GM23338 (cell line): ENCODE data around the gene RNF215. TPM values are rescaled to one million over a fixed set of nuclear protein-coding genes. Genes with fewer than 3 reads are reported as not detected.

Experiments
- ATAC-seq: fragments of 200-7000 bp; cut with Tn5 transposase; 3 replicates; pipeline ENCODE4 v1.9.1; 2020
- DNase-seq: peaks from one replicate; pipeline ENCODE4 v3.0.0-alpha.2; 2015; ENCODE audit warnings: low spot score
- H2AFZ ChIP-seq: fragments of 200-600 bp; sonication (generic); 2 replicates; pipeline ENCODE4 v1.8.0; 2016; ENCODE audit warnings: antibody characterized with exemption, mild to moderate bottlenecking, moderate library complexity
- H3F3A ChIP-seq: fragments of 200-600 bp; sonication (generic); replicated peaks from 2 replicates; pipeline ENCODE4 v1.8.0; 2017; ENCODE audit warnings: antibody characterized with exemption, mixed run types, low read depth
- H3K27ac ChIP-seq: fragments of 200-600 bp; sonication (generic); 2 replicates; pipeline ENCODE4 v1.6.1; 2016; ENCODE audit warnings: low read depth
- H3K27me3 ChIP-seq: fragments of 200-600 bp; sonication (generic); 2 replicates; pipeline ENCODE4 v1.8.0; 2016; ENCODE audit warnings: mild to moderate bottlenecking, mixed run types, moderate library complexity; ENCODE audit not compliant: insufficient read depth
- H3K36me3 ChIP-seq: fragments of 200-600 bp; sonication (generic); 2 replicates; pipeline ENCODE4 v1.8.0; 2016; ENCODE audit warnings: mild to moderate bottlenecking; ENCODE audit not compliant: insufficient read depth
- H3K4me1 ChIP-seq: fragments of 200-600 bp; sonication (generic); 2 replicates; pipeline ENCODE4 v1.8.0; 2016; ENCODE audit warnings: mild to moderate bottlenecking, moderate library complexity; ENCODE audit not compliant: insufficient read depth
- H3K4me2 ChIP-seq: fragments of 200-600 bp; sonication (generic); 2 replicates; pipeline ENCODE4 v1.7.1; 2017; ENCODE audit warnings: mixed run types
- H3K4me3 ChIP-seq: fragments of 200-600 bp; sonication (generic); 2 replicates; pipeline ENCODE4 v1.6.1; 2016; ENCODE audit warnings: mixed run types
- H3K79me2 ChIP-seq: fragments of 200-600 bp; sonication (generic); replicated peaks from 2 replicates; pipeline ENCODE4 v1.8.0; 2017; ENCODE audit warnings: mild to moderate bottlenecking; ENCODE audit not compliant: insufficient read depth
- H3K9me2 ChIP-seq: fragments of 200-600 bp; sonication (generic); 2 replicates; pipeline ENCODE4 v1.8.0; 2017; ENCODE audit not compliant: insufficient read depth
- H4K20me1 ChIP-seq: fragments of 200-600 bp; sonication (generic); replicated peaks from 2 replicates; pipeline ENCODE4 v1.8.0; 2017; ENCODE audit warnings: mild to moderate bottlenecking; ENCODE audit not compliant: insufficient read depth
- H3K27ac Mint-ChIP-seq: 2 replicates; pipeline ENCODE4 v1.8.0; 2020; ENCODE audit warnings: inconsistent platforms, mild to moderate bottlenecking, moderate library complexity, mixed read lengths
- H3K27me3 Mint-ChIP-seq: 3 replicates; pipeline ENCODE4 v1.8.0; 2022; ENCODE audit warnings: low read depth, mild to moderate bottlenecking, moderate library complexity, mixed read lengths, inconsistent platforms; ENCODE audit not compliant: insufficient read depth, poor library complexity
- H3K36me3 Mint-ChIP-seq: 3 replicates; pipeline ENCODE4 v1.8.0; 2021; ENCODE audit warnings: low read depth, mild to moderate bottlenecking, inconsistent platforms, moderate library complexity, mixed read lengths
- H3K4me1 Mint-ChIP-seq: 3 replicates; pipeline ENCODE4 v1.8.0; 2020; ENCODE audit warnings: mild to moderate bottlenecking, inconsistent platforms, mixed read lengths
- H3K4me3 Mint-ChIP-seq: 3 replicates; pipeline ENCODE4 v1.8.0; 2021; ENCODE audit warnings: moderate library complexity, mild to moderate bottlenecking, inconsistent platforms, mixed read lengths
- H3K9me3 Mint-ChIP-seq: 3 replicates; pipeline ENCODE4 v1.8.0; 2020; ENCODE audit warnings: moderate library complexity, mild to moderate bottlenecking, inconsistent platforms, mixed read lengths
- CREB1 ChIP-seq: fragments of 250-450 bp; sonication (Bioruptor Pico); IDR thresholded peaks from 2 replicates; pipeline ENCODE4 v1.5.0; 2020; ENCODE audit warnings: low read depth, mild to moderate bottlenecking, moderate library complexity
- EZH2 ChIP-seq: fragments of 200-600 bp; sonication (generic); IDR thresholded peaks from one replicate; pipeline ENCODE4 v1.8.0; 2017; ENCODE audit warnings: antibody characterized with exemption, mild to moderate bottlenecking, low read depth; ENCODE audit not compliant: unreplicated experiment
- EZH2phosphoT487 ChIP-seq: fragments of 200-600 bp; sonication (generic); IDR thresholded peaks from one replicate; pipeline ENCODE4 v1.8.1; 2018; ENCODE audit warnings: antibody characterized with exemption; ENCODE audit not compliant: unreplicated experiment
- JUNB ChIP-seq: IDR thresholded peaks from one replicate; pipeline ENCODE4 v1.6.1; 2016; ENCODE audit warnings: antibody characterized with exemption; ENCODE audit not compliant: unreplicated experiment
- NANOG ChIP-seq: IDR thresholded peaks from 2 replicates; pipeline ENCODE4 v1.6.1; 2016; ENCODE audit warnings: antibody characterized with exemption, borderline replicate concordance
- POLR2AphosphoS5 ChIP-seq: IDR thresholded peaks from 2 replicates; pipeline ENCODE4 v1.6.1; 2016; ENCODE audit warnings: antibody characterized with exemption, low read depth
- STAT1 ChIP-seq: IDR thresholded peaks from one replicate; pipeline ENCODE4 v1.6.1; 2016; ENCODE audit warnings: antibody characterized with exemption; ENCODE audit not compliant: unreplicated experiment
- ZNF114 ChIP-seq: fragments of 250-450 bp; sonication (Bioruptor Pico); IDR thresholded peaks from 2 replicates; pipeline ENCODE4 v1.5.0; 2020; ENCODE audit warnings: mild to moderate bottlenecking, moderate library complexity
- ZNF331 ChIP-seq: fragments of 250-450 bp; sonication (Bioruptor Pico); IDR thresholded peaks from 2 replicates; pipeline ENCODE4 v1.5.0; 2020; ENCODE audit warnings: low read depth, mild to moderate bottlenecking, moderate library complexity
- polyA plus RNA-seq: library from polyadenylated mRNA; unstranded; fragments of >200 nt; fragmentation: Nextera tagmentation; extraction: Ambion mirVana; gene quantifications from 2 replicates; pipeline ENCODE4 v1.2.1, GENCODE V29; 2016
- total RNA-seq: library from RNA; depleted of rRNA; stranded (reverse); fragments of >200 nt; shearing (Covaris generic); gene quantifications from 2 replicates; pipeline ENCODE4 v1.2.3, GENCODE V29; 2014
- TF ChIP-seq, protein P1 (sequence below): fragments of 250-450 bp; sonication (Bioruptor Pico); IDR thresholded peaks from 2 replicates; pipeline ENCODE4 v1.5.0; 2020; ENCODE audit warnings: mild to moderate bottlenecking, moderate library complexity
- TF ChIP-seq, protein P2 (sequence below): IDR thresholded peaks from 2 replicates; pipeline ENCODE4 v1.6.1; 2016; ENCODE audit warnings: antibody characterized with exemption
- TF ChIP-seq, protein P3 (sequence below): IDR thresholded peaks from one replicate; pipeline ENCODE4 v1.6.1; 2018; ENCODE audit warnings: antibody characterized with exemption; ENCODE audit not compliant: unreplicated experiment
- TF ChIP-seq, protein P4 (sequence below), 2 experiments: fragments of 200-600 bp in 1 of 2; sonication (generic) in 1 of 2; conservative IDR thresholded peaks; 2 replicates each; pipeline versions ENCODE4 v1.5.1 to v1.6.1; 2016 to 2017; ENCODE audit warnings: antibody characterized with exemption in 2 of 2, low read depth in 2 of 2, mild to moderate bottlenecking in 2 of 2, moderate library complexity in 1 of 2

The RNF215 gene
- total and polyA plus RNA-seq, 2 experiments from 2014 or later: 3.3 to 13.9 TPM

DNA sequence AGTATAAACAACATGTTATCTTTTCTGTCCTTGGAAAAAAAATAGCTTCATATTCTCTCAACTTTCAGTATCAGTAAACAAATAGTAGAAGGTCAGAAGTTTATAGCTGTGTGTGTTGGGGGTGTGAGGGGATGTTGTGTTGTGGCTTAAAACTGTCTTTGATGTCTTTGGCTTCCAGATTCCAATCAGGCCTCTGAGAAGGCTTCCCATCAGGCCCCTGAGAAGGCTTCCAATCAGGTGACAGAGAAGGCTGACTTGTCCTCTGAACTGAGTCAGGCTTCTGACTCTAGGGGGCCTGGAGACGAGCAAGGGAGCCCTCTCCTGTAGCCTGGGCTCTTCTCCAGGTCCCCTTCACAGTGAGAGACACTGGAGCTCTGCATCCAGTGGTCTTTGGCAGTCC lies 47.6 kb upstream of the RNF215 start:
- no peak overlapping the region for H3K4me2 ChIP-seq
- H3F3A ChIP-seq: peaks cover 3% of the 10 kb centered on the region; the same call in 1 of the 2 replicates
- Mint-ChIP-seq H3K27me3 (peaks cover 2% of the 10 kb centered on the region), H3K9me3 (peaks cover 7% of the 10 kb centered on the region), H3K4me3 (no peak overlapping the region), H3K4me1 (peaks cover 19% of the 10 kb centered on the region), H3K27ac (no peak overlapping the region), H3K36me3 (peaks cover 5% of the 10 kb centered on the region; the same call in 2 of the 3 replicates)
- H3K9me2 ChIP-seq: 0 out of 2 replicates have a peak, but pooled peaks cover 4% of the 10 kb centered on the region
- H3K36me3 ChIP-seq: no peaks in the 10 kb centered on the region
- H3K27ac ChIP-seq: no peak overlapping the region
- no peaks in the 10 kb centered on the region for H3K27me3 ChIP-seq
- no peaks in the 10 kb centered on the region for H3K79me2 ChIP-seq
- no peaks in the 10 kb centered on the region for H3K4me1 ChIP-seq
- TF ChIP-seq, protein P1, sequence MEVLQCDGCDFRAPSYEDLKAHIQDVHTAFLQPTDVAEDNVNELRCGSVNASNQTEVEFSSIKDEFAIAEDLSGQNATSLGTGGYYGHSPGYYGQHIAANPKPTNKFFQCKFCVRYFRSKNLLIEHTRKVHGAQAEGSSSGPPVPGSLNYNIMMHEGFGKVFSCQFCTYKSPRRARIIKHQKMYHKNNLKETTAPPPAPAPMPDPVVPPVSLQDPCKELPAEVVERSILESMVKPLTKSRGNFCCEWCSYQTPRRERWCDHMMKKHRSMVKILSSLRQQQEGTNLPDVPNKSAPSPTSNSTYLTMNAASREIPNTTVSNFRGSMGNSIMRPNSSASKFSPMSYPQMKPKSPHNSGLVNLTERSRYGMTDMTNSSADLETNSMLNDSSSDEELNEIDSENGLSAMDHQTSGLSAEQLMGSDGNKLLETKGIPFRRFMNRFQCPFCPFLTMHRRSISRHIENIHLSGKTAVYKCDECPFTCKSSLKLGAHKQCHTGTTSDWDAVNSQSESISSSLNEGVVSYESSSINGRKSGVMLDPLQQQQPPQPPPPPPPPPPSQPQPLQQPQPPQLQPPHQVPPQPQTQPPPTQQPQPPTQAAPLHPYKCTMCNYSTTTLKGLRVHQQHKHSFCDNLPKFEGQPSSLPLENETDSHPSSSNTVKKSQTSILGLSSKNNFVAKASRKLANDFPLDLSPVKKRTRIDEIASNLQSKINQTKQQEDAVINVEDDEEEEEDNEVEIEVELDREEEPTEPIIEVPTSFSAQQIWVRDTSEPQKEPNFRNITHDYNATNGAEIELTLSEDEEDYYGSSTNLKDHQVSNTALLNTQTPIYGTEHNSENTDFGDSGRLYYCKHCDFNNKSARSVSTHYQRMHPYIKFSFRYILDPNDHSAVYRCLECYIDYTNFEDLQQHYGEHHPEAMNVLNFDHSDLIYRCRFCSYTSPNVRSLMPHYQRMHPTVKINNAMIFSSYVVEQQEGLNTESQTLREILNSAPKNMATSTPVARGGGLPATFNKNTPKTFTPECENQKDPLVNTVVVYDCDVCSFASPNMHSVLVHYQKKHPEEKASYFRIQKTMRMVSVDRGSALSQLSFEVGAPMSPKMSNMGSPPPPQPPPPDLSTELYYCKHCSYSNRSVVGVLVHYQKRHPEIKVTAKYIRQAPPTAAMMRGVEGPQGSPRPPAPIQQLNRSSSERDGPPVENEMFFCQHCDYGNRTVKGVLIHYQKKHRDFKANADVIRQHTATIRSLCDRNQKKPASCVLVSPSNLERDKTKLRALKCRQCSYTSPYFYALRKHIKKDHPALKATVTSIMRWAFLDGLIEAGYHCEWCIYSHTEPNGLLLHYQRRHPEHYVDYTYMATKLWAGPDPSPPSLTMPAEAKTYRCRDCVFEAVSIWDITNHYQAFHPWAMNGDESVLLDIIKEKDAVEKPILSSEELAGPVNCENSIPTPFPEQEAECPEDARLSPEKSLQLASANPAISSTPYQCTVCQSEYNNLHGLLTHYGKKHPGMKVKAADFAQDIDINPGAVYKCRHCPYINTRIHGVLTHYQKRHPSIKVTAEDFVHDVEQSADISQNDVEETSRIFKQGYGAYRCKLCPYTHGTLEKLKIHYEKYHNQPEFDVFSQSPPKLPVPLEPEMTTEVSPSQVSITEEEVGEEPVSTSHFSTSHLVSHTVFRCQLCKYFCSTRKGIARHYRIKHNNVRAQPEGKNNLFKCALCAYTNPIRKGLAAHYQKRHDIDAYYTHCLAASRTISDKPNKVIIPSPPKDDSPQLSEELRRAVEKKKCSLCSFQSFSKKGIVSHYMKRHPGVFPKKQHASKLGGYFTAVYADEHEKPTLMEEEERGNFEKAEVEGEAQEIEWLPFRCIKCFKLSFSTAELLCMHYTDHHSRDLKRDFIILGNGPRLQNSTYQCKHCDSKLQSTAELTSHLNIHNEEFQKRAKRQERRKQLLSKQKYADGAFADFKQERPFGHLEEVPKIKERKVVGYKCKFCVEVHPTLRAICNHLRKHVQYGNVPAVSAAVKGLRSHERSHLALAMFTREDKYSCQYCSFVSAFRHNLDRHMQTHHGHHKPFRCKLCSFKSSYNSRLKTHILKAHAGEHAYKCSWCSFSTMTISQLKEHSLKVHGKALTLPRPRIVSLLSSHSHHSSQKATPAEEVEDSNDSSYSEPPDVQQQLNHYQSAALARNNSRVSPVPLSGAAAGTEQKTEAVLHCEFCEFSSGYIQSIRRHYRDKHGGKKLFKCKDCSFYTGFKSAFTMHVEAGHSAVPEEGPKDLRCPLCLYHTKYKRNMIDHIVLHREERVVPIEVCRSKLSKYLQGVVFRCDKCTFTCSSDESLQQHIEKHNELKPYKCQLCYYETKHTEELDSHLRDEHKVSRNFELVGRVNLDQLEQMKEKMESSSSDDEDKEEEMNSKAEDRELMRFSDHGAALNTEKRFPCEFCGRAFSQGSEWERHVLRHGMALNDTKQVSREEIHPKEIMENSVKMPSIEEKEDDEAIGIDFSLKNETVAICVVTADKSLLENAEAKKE (CRISPR knock-in tag): no peak
- TF ChIP-seq EZH2phosphoT487: no peak
- no peak for TF ChIP-seq POLR2AphosphoS5
- no peak for TF ChIP-seq JUNB
- TF ChIP-seq EZH2: no peak
- TF ChIP-seq, protein P2, sequence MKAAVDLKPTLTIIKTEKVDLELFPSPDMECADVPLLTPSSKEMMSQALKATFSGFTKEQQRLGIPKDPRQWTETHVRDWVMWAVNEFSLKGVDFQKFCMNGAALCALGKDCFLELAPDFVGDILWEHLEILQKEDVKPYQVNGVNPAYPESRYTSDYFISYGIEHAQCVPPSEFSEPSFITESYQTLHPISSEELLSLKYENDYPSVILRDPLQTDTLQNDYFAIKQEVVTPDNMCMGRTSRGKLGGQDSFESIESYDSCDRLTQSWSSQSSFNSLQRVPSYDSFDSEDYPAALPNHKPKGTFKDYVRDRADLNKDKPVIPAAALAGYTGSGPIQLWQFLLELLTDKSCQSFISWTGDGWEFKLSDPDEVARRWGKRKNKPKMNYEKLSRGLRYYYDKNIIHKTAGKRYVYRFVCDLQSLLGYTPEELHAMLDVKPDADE: no peak
- no peak for TF ChIP-seq ZNF114
- TF ChIP-seq, protein P3, sequence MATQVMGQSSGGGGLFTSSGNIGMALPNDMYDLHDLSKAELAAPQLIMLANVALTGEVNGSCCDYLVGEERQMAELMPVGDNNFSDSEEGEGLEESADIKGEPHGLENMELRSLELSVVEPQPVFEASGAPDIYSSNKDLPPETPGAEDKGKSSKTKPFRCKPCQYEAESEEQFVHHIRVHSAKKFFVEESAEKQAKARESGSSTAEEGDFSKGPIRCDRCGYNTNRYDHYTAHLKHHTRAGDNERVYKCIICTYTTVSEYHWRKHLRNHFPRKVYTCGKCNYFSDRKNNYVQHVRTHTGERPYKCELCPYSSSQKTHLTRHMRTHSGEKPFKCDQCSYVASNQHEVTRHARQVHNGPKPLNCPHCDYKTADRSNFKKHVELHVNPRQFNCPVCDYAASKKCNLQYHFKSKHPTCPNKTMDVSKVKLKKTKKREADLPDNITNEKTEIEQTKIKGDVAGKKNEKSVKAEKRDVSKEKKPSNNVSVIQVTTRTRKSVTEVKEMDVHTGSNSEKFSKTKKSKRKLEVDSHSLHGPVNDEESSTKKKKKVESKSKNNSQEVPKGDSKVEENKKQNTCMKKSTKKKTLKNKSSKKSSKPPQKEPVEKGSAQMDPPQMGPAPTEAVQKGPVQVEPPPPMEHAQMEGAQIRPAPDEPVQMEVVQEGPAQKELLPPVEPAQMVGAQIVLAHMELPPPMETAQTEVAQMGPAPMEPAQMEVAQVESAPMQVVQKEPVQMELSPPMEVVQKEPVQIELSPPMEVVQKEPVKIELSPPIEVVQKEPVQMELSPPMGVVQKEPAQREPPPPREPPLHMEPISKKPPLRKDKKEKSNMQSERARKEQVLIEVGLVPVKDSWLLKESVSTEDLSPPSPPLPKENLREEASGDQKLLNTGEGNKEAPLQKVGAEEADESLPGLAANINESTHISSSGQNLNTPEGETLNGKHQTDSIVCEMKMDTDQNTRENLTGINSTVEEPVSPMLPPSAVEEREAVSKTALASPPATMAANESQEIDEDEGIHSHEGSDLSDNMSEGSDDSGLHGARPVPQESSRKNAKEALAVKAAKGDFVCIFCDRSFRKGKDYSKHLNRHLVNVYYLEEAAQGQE: no peak
- no peak for TF ChIP-seq CREB1 (CRISPR knock-in tag)
- TF ChIP-seq, protein P4, sequence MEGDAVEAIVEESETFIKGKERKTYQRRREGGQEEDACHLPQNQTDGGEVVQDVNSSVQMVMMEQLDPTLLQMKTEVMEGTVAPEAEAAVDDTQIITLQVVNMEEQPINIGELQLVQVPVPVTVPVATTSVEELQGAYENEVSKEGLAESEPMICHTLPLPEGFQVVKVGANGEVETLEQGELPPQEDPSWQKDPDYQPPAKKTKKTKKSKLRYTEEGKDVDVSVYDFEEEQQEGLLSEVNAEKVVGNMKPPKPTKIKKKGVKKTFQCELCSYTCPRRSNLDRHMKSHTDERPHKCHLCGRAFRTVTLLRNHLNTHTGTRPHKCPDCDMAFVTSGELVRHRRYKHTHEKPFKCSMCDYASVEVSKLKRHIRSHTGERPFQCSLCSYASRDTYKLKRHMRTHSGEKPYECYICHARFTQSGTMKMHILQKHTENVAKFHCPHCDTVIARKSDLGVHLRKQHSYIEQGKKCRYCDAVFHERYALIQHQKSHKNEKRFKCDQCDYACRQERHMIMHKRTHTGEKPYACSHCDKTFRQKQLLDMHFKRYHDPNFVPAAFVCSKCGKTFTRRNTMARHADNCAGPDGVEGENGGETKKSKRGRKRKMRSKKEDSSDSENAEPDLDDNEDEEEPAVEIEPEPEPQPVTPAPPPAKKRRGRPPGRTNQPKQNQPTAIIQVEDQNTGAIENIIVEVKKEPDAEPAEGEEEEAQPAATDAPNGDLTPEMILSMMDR (conservative IDR thresholded peaks at IDR 0.05; ENCODE audit: low read depth in 2 of 2): no peak
- TF ChIP-seq ZNF331: no peak
- TF ChIP-seq NANOG: no peak
- no peak for TF ChIP-seq STAT1
- H4K20me1 ChIP-seq: no peaks in the 10 kb centered on the region
- H3K4me3 ChIP-seq: no peak overlapping the region
- ATAC-seq (no peak), DNase-seq (no peak)
- H2AFZ ChIP-seq: no peak overlapping the region
